Esophagus squamous epithelium (tissue), 5 donors: ENCODE data around the gene RNASE7. TPM values are rescaled to one million over a fixed set of nuclear protein-coding genes. Genes with fewer than 3 reads are reported as not detected.

Experiments used
- DNase-seq: peaks from one replicate; lab custom pipeline; 2025; lab: John Stamatoyannopoulos, UW
- H3K27ac ChIP-seq, 4 donors: fragments of 200-600 bp; sonication (generic); one replicate each; pipeline ENCODE4 v1.5.1; 2016 to 2019; ENCODE audit warnings: mild to moderate bottlenecking in 1 of 4
- H3K27me3 ChIP-seq, 4 donors: fragments of 200-600 bp; sonication (generic); 1 replicate in 3 of 4; 2 replicates in 1 of 4; pipeline versions ENCODE4 v1.5.1 to v1.6.0; 2017 to 2021; ENCODE audit warnings: antibody characterized with exemption in 1 of 4
- H3K36me3 ChIP-seq, 3 donors: fragments of 200-600 bp; sonication (generic); one replicate each; pipeline ENCODE4 v1.5.1; 2016 to 2019
- H3K4me1 ChIP-seq, 3 donors: fragments of 200-600 bp; sonication (generic); one replicate each; pipeline ENCODE4 v1.5.1; 2017 to 2019
- H3K4me3 ChIP-seq, 4 donors: fragments of 200-600 bp; sonication (generic); 1 replicate in 3 of 4; 2 replicates in 1 of 4; pipeline ENCODE4 v1.5.1; 2016 to 2019; ENCODE audit warnings: mild to moderate bottlenecking in 2 of 4, moderate library complexity in 1 of 4
- H3K9me3 ChIP-seq, 3 donors: fragments of 200-600 bp; sonication (generic); one replicate each; pipeline ENCODE4 v1.5.1; 2016 to 2019
- POLR2A ChIP-seq, 4 donors: fragments of 450-650 bp; IDR thresholded peaks; one replicate each; pipeline ENCODE4 v1.6.1; 2017; ENCODE audit warnings: antibody characterized with exemption in 4 of 4, mild to moderate bottlenecking in 4 of 4, moderate library complexity in 3 of 4
- WGBS, 2 donors: methylation state at CpG; one replicate each; pipeline ENCODE4 v1.1.5; 2018; 5-methylcytosine and 5-hydroxymethylcytosine counted together
- intact Hi-C: fragments of 100-400 bp; cut with DNase I; formaldehyde crosslinking; loops from one replicate; pipeline ENCODE4 v1.15.0; 2022
- total RNA-seq, 4 donors: library from RNA; depleted of rRNA; stranded (reverse); fragments of >200 nt; gene quantifications; one replicate each; pipeline ENCODE4 v1.1.0, GENCODE V29; 2016
- TF ChIP-seq, protein P1 (sequence below), 6 experiments: fragments of 450-650 bp in 4 of 6; fragments of 200-600 bp in 2 of 6; sonication (generic) in 2 of 6; IDR thresholded peaks; one replicate each; pipeline ENCODE4 v1.5.1; 2016 to 2019; ENCODE audit warnings: antibody characterized with exemption in 6 of 6, mild to moderate bottlenecking in 4 of 6, moderate library complexity in 4 of 6
- donor health status: DM: yes; HTN: yes; CAD: no.

Gene RNASE7
- total RNA-seq, 4 donors from 2014 or later = 0.97 to 13.3 (median 1.1) TPM; not detected in 1

DNA sequence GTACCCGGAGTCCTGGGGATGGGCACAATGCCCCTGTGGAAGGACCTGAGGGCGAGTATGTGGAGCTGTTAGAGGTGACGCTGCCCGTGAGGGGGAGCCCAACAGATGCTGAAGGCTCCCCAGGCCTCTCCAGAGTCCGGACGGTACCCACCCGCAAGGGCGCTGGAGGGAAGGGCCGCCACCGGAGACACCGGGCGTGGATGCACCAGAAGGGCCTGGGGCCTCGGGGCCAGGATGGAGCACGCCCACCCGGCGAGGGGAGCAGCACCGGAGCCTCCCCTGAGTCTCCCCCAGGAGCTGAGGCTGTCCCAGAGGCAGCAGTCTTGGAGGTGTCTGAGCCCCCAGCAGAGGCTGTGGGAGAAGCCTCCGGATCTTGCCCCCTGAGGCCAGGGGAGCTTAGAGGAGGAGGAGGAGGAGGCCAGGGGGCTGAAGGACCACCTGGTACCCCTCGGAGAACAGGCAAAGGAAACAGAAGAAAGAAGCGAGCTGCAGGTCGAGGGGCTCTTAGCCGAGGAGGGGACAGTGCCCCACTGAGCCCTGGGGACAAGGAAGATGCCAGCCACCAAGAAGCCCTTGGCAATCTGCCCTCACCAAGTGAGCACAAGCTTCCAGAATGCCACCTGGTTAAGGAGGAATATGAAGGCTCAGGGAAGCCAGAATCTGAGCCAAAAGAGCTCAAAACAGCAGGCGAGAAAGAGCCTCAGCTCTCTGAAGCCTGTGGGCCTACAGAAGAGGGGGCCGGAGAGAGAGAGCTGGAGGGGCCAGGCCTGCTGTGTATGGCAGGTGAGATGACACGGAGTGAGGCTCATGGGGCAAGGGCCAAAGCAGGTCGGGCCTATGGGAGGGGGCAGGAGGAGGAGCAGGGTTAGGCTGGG is 32.5 kb downstream of the RNASE7 start:
- DNase-seq = no peak
- H3K27ac ChIP-seq = no peak overlapping the region
- H3K36me3 ChIP-seq = peaks cover 4 to 59% (median 7%) of the 10 kb centered on the region in 3 donors
- peaks cover 0 to 17% (median 0%) of the 10 kb centered on the region in 4 donors for H3K27me3 ChIP-seq
- no peak for TF ChIP-seq POLR2A (IDR thresholded peaks at IDR 0.05)
- TF ChIP-seq, protein P1, sequence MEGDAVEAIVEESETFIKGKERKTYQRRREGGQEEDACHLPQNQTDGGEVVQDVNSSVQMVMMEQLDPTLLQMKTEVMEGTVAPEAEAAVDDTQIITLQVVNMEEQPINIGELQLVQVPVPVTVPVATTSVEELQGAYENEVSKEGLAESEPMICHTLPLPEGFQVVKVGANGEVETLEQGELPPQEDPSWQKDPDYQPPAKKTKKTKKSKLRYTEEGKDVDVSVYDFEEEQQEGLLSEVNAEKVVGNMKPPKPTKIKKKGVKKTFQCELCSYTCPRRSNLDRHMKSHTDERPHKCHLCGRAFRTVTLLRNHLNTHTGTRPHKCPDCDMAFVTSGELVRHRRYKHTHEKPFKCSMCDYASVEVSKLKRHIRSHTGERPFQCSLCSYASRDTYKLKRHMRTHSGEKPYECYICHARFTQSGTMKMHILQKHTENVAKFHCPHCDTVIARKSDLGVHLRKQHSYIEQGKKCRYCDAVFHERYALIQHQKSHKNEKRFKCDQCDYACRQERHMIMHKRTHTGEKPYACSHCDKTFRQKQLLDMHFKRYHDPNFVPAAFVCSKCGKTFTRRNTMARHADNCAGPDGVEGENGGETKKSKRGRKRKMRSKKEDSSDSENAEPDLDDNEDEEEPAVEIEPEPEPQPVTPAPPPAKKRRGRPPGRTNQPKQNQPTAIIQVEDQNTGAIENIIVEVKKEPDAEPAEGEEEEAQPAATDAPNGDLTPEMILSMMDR (IDR thresholded peaks at IDR 0.05) = no peak
- intact Hi-C loops = no loop called here
- peaks cover 11 to 34% (median 16%) of the 10 kb centered on the region in 3 donors for H3K4me1 ChIP-seq
- 85 to 89% methylated on average over 7 to 12 of the region's 26 CpGs for WGBS, 2 donors
- H3K4me3 ChIP-seq = no peak overlapping the region
- H3K9me3 ChIP-seq = no peaks in the 10 kb centered on the region

DNA sequence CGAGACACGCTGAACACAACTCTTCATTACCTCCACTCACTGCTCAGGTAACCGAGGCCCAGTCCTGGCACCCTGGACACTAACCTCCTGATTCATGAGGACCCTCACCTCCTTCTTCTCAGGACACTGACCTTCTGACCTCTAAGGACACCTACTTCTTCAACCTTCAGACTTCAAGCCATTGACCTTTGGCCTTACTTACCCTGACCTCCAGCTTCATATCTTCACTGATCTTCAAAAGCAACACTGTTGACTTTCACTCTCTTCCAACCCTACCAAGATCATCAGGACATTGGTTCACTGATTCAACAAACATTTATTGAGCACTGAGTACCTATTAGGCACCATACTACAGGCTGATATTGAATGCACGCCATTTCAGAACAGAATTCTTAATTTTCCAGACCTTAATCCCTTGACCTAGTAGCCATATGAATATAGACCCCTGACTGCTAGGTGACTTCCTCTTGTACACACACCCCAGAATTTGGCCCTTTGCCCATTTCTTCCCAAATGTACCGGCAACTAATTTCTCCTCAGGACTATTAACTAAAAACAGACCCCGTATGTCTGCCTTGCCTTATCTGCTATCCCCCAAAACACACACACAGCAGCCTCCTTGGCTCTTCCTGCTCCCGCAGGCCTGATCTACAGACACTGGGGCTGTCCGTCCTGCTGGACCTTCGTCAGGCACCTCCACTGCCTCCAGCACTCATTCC is 33.7 kb downstream of the RNASE7 start:
- Histone ChIP-seq H3K4me1 (peaks cover 5 to 22% (median 5%) of the 10 kb centered on the region in 3 donors), H3K27me3 (peaks cover 0 to 5% (median 0%) of the 10 kb centered on the region in 4 donors), H3K27ac (no peak overlapping the region), H3K36me3 (peaks cover 4 to 72% (median 11%) of the 10 kb centered on the region in 3 donors), H3K9me3 (no peaks in the 10 kb centered on the region), H3K4me3 (no peak overlapping the region)
- no peak for TF ChIP-seq POLR2A (IDR thresholded peaks at IDR 0.05)
- TF ChIP-seq, protein P1 (IDR thresholded peaks at IDR 0.05) = no peak
- WGBS, 2 donors = 85 to 91% methylated on average over 9 of the region's 9 CpGs
- intact Hi-C loops = no loop called here
- DNase-seq = no peak

DNA sequence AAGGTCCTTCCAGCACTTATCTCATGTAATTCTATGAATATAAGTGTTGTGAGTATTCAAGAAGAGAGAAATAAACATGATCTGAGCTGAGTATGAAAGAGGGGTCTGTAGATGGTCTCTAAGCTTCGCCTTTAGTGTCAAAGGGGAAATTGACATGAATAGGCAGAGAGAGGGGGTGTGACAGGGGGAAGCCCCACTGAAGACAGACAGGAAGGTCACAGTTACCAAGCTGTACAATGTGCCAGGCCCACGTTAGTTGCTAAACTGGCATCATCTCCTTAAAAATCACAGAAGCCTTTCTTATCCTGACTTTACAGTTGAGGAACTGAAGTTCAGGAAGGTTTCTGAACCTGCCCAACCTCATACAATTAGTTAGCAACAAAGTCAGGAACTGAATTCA is 35.5 kb downstream of the RNASE7 start:
- Histone ChIP-seq H3K4me3 (no peak overlapping the region), H3K27me3 (no peaks in the 10 kb centered on the region), H3K36me3 (peaks cover 4 to 90% (median 11%) of the 10 kb centered on the region in 3 donors), H3K27ac (no peak overlapping the region), H3K9me3 (no peaks in the 10 kb centered on the region), H3K4me1 (peaks cover 0 to 4% (median 0%) of the 10 kb centered on the region in 3 donors)
- TF ChIP-seq, protein P1 (IDR thresholded peaks at IDR 0.05) = no peak
- TF ChIP-seq POLR2A (IDR thresholded peaks at IDR 0.05) = no peak
- intact Hi-C loops = no loop called here
- DNase-seq = no peak
- WGBS, 2 donors = 68 to 78% methylated on average over 2 of the region's 2 CpGs

DNA sequence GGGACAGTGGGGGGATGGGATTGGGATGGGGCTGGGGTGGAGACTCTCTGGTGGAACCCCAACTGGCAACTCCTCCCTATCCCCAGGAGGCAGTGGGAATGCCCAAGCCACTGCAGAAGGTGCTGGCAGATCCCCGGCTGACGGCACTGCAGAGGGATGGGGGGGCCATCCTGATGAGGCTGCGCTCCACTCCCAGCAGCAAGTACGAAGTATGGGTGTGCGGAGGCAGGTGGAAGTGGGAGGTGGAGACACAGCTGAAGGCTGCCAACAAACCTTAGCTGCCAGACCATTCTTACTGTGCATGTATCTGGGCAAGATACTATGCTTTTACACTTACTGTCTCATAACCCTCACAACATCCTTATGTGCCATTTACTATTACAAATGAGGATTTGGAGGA is 36.1 kb downstream of the RNASE7 start:
- H3K36me3 ChIP-seq = peaks cover 4 to 94% (median 11%) of the 10 kb centered on the region in 3 donors
- DNase-seq = no peak
- intact Hi-C loops = no loop called here
- WGBS, 2 donors = 90 to 100% methylated on average over 1 to 5 of the region's 5 CpGs
- no peak for TF ChIP-seq POLR2A (IDR thresholded peaks at IDR 0.05)
- TF ChIP-seq, protein P1 (IDR thresholded peaks at IDR 0.05) = no peak
- no peaks in the 10 kb centered on the region for H3K27me3 ChIP-seq
- no peak overlapping the region for H3K27ac ChIP-seq
- H3K4me1 ChIP-seq = no peaks in the 10 kb centered on the region
- no peaks in the 10 kb centered on the region for H3K9me3 ChIP-seq
- H3K4me3 ChIP-seq = no peak overlapping the region

DNA sequence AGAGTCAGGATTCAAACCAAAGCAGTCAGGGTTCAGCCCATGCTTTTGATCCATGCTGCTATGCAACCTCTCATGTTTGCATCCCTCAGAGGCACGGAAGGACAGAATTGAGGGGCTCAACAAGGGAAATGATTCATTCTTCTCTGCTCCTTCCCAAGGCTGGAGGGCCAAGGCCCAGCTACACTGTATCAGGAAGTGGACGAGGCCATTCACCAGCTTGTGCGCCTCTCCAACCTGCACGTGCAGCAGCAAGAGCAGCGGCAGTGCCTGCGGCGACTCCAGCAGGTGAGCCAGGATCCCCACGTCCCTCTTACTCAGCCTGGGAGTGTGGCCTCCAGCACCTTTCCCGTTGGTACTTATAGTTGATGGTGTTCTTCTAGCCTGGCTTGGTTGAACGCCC is 36.6 kb downstream of the RNASE7 start:
- TF ChIP-seq, protein P1 (IDR thresholded peaks at IDR 0.05) = no peak
- no peak for TF ChIP-seq POLR2A (IDR thresholded peaks at IDR 0.05)
- Histone ChIP-seq H3K27me3 (no peaks in the 10 kb centered on the region), H3K4me3 (no peak overlapping the region), H3K9me3 (no peaks in the 10 kb centered on the region), H3K36me3 (peaks cover 4 to 96% (median 11%) of the 10 kb centered on the region in 3 donors), H3K4me1 (no peaks in the 10 kb centered on the region), H3K27ac (no peak overlapping the region)
- WGBS, 2 donors = 65 to 74% methylated on average over 9 of the region's 10 CpGs
- DNase-seq = no peak
- intact Hi-C loops = no loop called here
